HuH-7.5 (cell line): ENCODE results near the gene LRFN4.
A peak's percentile ranks its signal among the peaks of the same experiment; 100 is the strongest.

Source experiments
- DNase-seq: peaks from one replicate; pipeline ENCODE4 v3.0.0; 2011; ENCODE audit warnings: low spot score

LRFN4 gene

DNA sequence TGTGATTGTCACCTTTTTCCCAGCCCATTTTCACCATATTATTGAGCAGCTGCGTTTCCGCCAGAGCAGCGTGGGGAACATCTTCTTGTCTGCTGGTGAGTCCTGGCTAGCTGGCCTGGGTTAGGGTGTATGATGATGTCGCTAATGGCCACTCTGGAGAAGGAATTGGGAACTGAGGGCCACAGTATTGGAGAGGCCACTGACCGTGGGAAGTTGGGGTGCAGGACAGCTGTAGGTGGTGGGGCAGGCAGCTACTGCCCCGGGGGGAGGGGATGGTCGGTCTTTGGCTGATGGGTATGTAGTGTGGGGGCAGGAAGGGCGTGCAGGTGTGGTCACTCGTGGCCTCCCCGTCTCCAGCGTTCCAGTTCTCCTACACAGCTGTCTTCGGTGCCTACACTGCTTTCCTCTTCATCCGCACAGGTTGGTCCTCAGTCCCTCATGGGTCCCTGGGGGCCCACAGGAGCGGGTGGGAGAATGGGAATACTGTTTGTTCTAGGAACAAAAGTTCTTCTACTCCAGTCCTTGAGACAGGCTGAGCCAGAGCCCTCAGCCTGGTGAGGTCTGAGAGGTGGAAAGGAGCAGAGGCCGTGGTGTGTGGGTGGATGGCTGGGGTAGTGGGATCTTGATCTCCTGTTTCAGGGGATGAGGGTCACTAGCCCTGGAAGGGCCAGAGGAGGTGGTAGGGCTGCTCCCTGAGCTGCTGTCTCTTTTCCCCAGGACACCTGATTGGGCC lies 11.6 kb upstream of the LRFN4 start:
- peak; percentile 52 for DNase-seq

GRCh38 chr11:66845876-66846212 lies 11.0 kb upstream of the LRFN4 start:
- DNase-seq: peak; percentile 72

- DNase-seq: peak; percentile 61
Measured at GRCh38 chr11:66846671-66847091, 10.2 kb upstream of the LRFN4 start.

DNA sequence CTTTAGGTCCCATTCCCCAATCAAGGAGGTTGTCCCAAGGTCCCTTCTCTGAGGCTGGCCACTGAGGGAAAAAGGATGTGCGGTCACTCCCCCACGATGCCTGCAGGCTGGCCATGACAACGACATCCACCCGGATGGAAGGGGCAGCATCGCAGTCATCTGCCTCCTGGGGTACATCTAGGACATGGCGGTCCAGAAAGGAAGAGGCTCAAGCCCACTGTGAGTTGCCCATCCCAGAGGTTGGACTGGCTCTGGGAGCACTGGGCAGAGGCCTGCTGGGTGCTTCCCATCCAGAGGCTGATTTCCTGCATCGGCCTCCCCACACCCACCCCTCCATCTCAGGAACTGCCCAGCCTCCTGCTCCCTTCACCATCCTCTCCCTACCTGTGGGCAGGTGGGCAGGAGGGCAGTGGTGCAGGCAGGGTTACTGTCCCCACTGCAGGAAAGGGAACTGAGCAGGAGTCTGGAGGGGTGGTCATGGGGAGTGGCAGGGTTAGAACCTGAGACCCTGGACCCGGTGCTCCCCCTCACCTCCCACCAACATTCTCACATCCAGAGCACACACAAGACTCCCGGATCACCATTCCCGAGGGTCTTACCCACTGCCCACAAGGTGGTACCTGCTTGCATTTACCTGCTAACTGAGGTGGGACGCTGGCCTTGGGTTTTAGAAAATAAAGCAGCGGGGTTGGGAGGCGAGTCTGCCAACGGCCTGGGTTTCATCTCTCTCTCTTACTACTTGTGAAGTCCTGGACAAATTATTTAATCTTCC lies 9.2 kb upstream of the LRFN4 start:
- DNase-seq: peak; percentile 64

DNA sequence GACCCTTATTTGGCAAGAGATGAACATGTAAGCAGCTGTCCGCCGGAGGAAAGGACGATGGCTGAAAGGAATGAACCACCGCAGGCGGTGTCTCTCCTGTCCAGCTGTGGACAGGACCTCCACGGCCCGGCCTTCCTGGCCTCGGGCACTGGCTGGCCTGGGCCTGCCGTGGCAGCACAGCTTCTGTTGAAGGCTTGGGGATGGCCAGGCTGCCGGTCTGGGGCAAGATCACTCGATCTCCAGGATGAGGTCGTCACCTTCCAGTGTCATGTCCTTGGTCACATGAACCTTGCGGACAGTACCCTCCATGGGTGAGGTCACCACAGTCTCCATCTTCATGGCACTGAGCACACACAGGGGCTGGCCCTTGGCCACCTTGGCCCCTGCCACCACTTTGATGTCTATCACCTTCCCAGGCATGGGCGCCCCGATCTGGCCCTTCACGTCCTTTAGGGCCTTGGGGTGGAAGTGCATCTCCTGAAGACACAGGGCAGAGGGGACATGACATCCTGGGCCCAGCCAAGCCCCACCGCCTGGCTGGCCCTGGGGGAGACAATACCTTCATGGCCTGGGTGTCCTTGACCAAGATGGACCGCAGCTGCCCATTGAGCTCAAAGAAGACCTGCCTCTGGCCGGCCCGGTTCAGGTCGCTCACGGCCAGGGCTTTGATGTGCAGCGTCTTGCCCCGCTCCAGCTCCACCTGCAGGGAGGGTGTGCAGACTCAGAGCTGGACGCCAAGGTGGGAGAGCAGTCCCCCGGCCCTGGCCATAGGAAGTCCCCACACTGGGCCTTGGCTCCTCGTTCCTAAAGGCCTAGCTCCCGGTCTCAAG lies 8.0 kb upstream of the LRFN4 start:
- DNase-seq: peak; percentile 73

DNA sequence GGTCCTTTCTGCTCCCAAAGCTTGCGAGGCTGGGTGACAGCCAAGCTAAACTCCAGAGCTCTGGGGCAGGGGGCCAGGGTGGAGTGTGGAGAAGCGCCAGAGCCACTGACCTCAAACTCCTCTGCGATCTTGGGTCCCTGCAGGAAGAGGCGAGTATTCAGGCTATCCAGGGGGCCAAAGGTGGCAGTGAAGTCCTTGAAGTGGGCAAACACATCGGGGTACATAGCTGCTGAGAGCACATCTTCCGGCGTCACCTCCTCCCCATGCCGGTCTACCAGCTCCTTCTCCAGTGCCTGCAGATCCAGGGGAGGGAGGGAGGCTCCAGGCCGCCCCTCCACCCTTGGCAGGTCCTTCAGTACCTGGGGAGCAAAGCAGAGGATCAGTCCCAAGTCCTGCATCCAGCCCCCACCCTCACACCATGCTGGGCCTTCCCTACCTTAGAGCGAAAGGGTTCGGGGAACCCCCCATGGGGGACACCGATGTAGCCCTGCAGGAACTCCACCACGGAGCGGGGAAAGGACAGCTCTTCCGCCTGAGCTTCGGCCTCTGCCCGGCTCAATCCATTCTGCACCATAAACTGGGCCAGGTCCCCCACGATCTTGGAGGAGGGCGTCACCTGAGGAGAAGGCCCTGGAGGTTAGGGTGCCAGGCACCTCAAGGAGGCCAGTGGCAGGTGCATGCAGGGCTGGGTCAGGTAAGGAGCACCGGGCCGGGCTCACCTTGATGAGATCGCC lies 7.2 kb upstream of the LRFN4 start:
- DNase-seq: no peak

- peak; percentile 57 for DNase-seq
Measured at GRCh38 chr11:66850235-66850587, 6.7 kb upstream of the LRFN4 start.

GRCh38 chr11:66850588-66851238 lies 6.2 kb upstream of the LRFN4 start:
- DNase-seq: peak; percentile 71

DNA sequence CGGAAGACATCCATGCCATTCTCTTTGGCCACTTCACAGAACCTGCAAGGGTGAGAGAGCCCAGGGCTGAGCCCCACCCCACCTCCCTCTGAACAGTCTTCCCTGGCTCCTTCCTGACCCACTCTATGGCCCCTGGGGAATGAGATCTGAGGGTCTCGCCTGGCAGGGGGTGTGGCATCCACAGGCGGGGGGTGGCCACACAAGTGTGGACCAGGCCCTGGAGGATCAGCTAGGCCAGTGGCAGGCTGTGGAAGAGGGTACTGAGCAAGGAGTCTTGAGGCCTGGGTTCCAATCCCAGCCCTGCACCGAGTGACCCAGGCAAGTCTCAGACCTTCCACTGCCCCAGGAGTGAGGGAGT lies 5.6 kb upstream of the LRFN4 start:
- DNase-seq: peak; percentile 77

- peak; percentile 99 for DNase-seq
Measured at GRCh38 chr11:66851698-66852465, 5.0 kb upstream of the LRFN4 start.

DNA sequence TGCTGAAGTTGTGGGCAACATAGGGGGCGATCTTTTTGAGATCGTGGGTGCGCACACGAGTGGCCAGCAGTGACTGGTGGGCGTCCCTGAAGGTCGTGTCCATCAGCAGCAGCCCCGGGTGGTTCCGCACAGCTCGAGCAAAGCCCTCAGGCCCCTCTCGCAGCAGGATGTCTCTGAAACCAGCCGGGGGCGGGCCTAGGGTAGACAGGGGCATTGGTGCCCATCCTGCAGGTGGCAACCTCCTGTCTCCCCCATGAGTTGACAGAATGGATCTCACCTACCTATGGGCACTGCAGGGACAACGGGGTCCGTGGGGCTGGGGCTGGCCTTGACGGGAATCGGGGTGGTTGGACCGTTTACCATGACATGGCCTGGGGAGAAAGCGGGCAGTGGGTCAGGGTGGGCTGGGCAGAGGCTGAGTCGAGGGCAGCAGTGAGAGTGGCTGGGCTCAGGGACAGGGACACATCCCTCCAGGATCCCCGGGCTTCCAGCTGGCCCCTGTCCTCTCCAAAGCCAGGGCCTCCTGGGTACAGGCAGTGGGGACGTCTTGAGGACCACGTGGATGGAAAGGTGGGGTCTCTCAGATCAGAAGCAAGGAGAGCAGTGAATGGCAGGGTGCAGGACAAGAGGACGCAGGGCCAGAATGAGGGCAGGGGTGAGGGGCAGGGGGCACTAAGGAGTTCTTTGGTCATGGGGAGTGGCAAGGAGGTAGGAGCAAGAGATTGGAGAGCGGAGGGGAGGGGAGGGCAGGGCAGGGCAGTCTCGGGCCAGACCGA lies 4.2 kb upstream of the LRFN4 start:
- peak; percentile 76 for DNase-seq

DNA sequence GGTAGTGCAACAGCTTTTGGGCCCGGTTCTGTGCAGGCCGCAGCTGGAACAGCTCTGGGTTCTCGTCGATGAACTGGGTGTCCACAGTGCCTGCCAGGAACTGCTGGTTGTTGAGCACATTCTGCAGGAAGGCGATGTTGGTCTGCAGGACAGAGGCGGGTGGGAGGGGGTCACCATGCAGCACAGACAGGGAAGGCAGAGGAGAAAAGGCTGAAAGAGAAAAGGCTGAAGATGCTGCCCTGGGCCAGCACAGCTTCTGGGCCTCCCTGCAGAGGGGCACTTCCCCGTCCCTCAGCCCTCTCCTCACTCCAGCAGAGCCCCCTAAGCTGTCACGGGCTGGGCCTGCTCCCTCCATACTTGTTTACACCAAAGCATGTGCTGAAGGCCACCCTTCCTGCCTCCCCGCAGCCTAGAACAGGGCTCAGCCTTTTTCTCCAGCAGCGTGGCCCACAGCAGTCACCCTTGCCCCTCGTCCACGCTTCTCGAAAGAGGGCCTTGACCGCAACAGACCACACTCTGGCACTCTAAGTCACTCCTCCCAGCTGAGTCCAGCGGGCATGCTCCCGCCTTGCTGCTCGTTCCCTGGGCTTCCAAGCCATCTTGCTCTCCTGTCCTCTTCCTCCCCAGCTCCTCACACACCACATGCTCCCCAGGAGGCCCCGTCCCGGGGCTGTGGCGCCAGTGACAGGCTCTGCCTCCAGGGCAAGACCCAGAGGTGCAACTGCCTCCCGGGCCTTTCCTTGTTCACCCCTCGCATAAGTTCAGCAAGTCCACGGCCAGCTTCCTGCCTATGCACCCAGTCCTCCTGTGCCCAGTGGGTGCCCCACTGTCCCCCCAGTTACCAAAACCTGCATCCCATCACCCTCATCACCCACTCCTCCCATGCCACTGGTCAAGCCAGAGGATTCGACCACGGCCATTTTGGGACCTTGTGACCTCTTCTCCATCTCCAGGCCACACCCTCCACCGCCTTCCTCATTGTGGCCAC lies 3.3 kb upstream of the LRFN4 start:
- peak; percentile 78 for DNase-seq

DNA sequence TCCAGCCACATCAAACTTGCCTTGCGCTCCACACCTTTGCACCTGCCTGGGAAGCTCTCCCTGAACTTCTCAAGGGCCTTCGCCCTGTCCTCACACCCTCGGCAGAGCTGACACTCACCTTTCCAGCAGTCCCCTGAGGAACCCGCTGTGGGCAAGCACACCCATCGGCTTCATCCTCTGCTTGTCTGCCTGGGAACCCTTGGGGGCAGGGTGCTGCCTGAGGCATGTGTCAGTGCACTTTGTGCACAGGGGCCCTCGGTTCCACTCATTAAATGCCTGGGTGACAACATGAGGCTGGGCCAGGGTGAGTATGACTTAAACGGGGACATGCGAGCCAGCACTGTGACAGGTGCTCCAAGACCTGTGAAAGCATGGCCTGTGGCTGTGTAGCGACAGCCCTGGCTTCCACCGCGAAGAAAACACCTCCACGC lies 2.6 kb upstream of the LRFN4 start:
- peak; percentile 78 for DNase-seq

DNA sequence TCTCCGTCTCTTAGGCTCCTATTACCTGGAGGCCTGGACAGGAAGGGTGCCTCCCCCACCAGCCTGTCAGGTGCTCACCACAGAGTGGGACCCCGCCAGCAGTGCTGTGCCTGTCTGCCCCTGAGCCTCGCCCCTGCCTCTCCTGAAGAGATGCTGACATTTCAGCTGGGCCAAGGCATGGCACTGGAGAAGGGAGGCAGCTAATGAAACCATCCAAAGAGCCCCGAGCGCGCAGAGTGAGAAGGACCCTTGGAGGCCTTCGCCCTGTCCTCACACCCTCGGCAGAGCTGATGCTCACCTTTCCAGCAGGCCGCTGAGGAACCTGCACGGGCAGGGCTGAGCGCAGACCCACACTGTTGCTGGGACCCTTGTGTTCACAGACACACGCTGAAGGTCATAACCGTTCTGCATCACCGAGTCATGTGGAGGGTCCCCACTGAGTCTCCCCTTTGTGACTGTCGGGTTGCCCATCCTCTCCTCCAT lies 2.1 kb upstream of the LRFN4 start:
- peak; percentile 77 for DNase-seq

- DNase-seq: peak; percentile 85
Measured at GRCh38 chr11:66855574-66856495, 1.0 kb upstream of the LRFN4 start.

DNA sequence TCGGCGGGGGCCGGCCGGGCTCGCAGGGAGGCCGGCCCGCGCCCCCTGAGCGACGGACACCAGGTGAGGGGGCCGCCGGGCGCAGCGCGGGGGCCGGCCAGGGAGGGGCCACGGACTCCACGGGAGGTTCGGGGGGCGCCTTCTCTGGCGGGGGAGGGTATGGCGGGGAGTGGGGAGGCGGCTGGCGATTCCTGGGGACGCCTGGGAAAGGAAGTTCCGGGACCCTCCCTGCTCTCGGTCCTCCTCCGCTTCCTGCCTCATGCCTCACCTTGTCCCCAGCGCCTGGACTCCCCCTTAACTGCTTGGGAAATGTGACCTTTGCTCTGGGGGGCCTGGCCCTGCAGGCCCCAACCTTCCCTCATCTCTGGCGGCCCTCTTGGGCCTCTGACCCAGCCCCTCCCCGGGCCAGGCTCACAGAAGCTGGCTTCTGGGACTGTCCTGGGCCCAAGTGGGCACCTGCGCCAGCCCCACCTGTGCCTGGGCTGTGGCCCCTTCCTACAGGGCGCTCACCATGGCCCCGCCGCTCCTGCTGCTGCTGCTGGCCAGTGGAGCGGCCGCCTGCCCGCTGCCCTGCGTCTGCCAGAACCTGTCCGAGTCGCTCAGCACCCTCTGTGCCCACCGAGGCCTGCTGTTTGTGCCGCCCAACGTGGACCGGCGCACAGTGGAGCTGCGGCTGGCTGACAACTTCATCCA lies 516 bp downstream of the LRFN4 start:
- DNase-seq: peak; percentile 89

DNA sequence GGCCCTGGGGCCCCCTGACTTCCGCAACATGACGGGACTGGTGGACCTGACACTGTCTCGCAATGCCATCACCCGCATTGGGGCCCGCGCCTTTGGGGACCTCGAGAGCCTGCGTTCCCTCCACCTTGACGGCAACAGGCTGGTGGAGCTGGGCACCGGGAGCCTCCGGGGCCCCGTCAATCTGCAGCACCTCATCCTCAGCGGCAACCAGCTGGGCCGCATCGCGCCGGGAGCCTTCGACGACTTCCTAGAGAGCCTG lies 992 bp downstream of the LRFN4 start:
- peak; percentile 82 for DNase-seq
